Sigmoid colon (tissue), 4 donors: ENCODE results near the gene BRI3.

ENCODE experiments used
- CTCF ChIP-seq, 4 experiments: fragments of 450-650 bp in 3 of 4; fragments of 200-600 bp in 1 of 4; IDR thresholded peaks; one replicate each; pipeline ENCODE4 v1.5.1; 2016 to 2019; ENCODE audit warnings: antibody characterized with exemption in 4 of 4, mild to moderate bottlenecking in 3 of 4, moderate library complexity in 2 of 4
- EP300 ChIP-seq, 4 donors: sonication (generic); formaldehyde crosslinking; IDR thresholded peaks; one replicate each; pipeline ENCODE4 v1.6.1; 2017; ENCODE audit warnings: antibody characterized with exemption in 4 of 4
- POLR2A ChIP-seq, 2 donors: fragments of 450-650 bp; IDR thresholded peaks; one replicate each; pipeline ENCODE4 v1.6.1; 2016; ENCODE audit warnings: antibody characterized with exemption in 2 of 2, mild to moderate bottlenecking in 2 of 2, moderate library complexity in 2 of 2
- POLR2AphosphoS5 ChIP-seq, 4 donors: sonication (generic); formaldehyde crosslinking; IDR thresholded peaks; one replicate each; pipeline ENCODE4 v1.6.1; 2017; ENCODE audit warnings: antibody characterized with exemption in 4 of 4

GRCh38 chr7:98309566-98309965, 28.1 kb downstream of the BRI3 start:
- TF ChIP-seq CTCF (IDR thresholded peaks at IDR 0.05) = no peak
- no peak for TF ChIP-seq POLR2AphosphoS5 (IDR thresholded peaks at IDR 0.05)
- no peak for TF ChIP-seq POLR2A (IDR thresholded peaks at IDR 0.05)
- TF ChIP-seq EP300 (IDR thresholded peaks at IDR 0.05) = no peak
